ENCODE measurements around the gene LIPI. TPM values are rescaled to one million over a fixed set of nuclear protein-coding genes. Genes with fewer than 3 reads are reported as not detected.

Gene LIPI
- total and polyA plus RNA-seq, 10 of the 15 experiments (the other 5 are each of a cell fraction or from before 2014, with no cell fraction given), result 0.05 to 0.32 (median 0.10) TPM; not detected in 5

- Histone ChIP-seq H3K4me1 (ENCODE audit: control insufficient read depth, insufficient read depth, low read length) (no peaks in the 10 kb centered on the region), H3K9ac (ENCODE audit: control insufficient read depth, insufficient read depth, low read length) (no peak overlapping the region), H4K20me1 (ENCODE audit: control insufficient read depth, insufficient read depth) (no peaks in the 10 kb centered on the region), H3K4me3 (no peak overlapping the region), H3K4me2 (ENCODE audit: control insufficient read depth, insufficient read depth) (no peak overlapping the region), H3K27me3 (replicated peaks in 1 of 2; ENCODE audit: control insufficient read depth in 2 of 2, insufficient read depth in 2 of 2, low read length in 1 of 2) (no peaks in the 10 kb centered on the region), H3K9me3 (replicated peaks; ENCODE audit: control insufficient read depth, insufficient read depth, low read length) (no peaks in the 10 kb centered on the region), H3K79me2 (ENCODE audit: control insufficient read depth, insufficient read depth, low read length) (no peaks in the 10 kb centered on the region), H3K36me3 (ENCODE audit: control insufficient read depth in 2 of 2, insufficient read depth in 2 of 2, low read length in 1 of 2) (no peaks in the 10 kb centered on the region), H3K27ac (ENCODE audit: control insufficient read depth, insufficient read depth) (no peak overlapping the region), H2AFZ (ENCODE audit: control insufficient read depth, low read depth, low read length) (no peak overlapping the region)
- WGBS (ENCODE audit: insufficient coverage, insufficient replicate concordance, low lambda C conversion rate, missing lambda C conversion rate), result 0% methylated on average over 1 of the region's 1 CpG
- ChIA-PET POLR2A (no interaction called here), SMC1A (ENCODE audit: uncharacterized antibody, unreplicated experiment) (interaction anchor here (1.4 kb wide), 1 partner anchor 13 kb away, joined by 3 read pairs; no protein-coding TSS in a partner anchor), CTCF (interaction anchor here (1.5 kb wide), 1 partner anchor 9 kb away, joined by 3 read pairs; no protein-coding TSS in a partner anchor), RAD21 (ENCODE audit: unreplicated experiment) (no interaction called here)
- in situ Hi-C loops (cut with MboI), result loop anchor here (10.0 kb wide), 1 partner anchor 1343 kb away; no protein-coding TSS in a partner anchor
- BruUV-seq (replicated peaks), result no TSS peak
- no peak for ATAC-seq
- intact Hi-C loops (cut with micrococcal nuclease; ENCODE audit: unreplicated experiment), result loop anchor here (10.0 kb wide), 2 partner anchors 613 to 1233 kb away; no protein-coding TSS in a partner anchor
- TF ChIP-seq MEF2B (IDR thresholded peaks at IDR 0.05; ENCODE audit: partially characterized antibody, poor library complexity, severe bottlenecking) (no peak), PKNOX1 (IDR thresholded peaks at IDR 0.05) (no peak), CBX3 (IDR thresholded peaks at IDR 0.05; ENCODE audit: borderline replicate concordance, low read depth) (no peak), ZBTB11 (CRISPR knock-in tag; IDR thresholded peaks at IDR 0.05) (no peak), NR2C1 (IDR thresholded peaks at IDR 0.05) (no peak), POLR2AphosphoS2 (IDR thresholded peaks at IDR 0.05; ENCODE audit: low read depth, low read length) (no peak), SUZ12 (IDR thresholded peaks at IDR 0.05; ENCODE audit: unreplicated experiment) (no peak), ZNF274 (IDR thresholded peaks at IDR 0.05; ENCODE audit: insufficient read depth, insufficient read length) (no peak), E2F4 (IDR thresholded peaks at IDR 0.05; ENCODE audit: low read depth, low read length) (no peak), TCF12 (IDR thresholded peaks at IDR 0.05; ENCODE audit: low read depth, low read length) (no peak), BCLAF1 (IDR thresholded peaks at IDR 0.05) (no peak), ETV6 (conservative IDR thresholded peaks at IDR 0.05 in 1 of 2, IDR thresholded peaks at IDR 0.05 in 1 of 2; ENCODE audit: borderline replicate concordance in 1 of 2, low read depth in 1 of 2) (no peak), NFXL1 (IDR thresholded peaks at IDR 0.05; ENCODE audit: borderline replicate concordance) (no peak), MAX (IDR thresholded peaks at IDR 0.05; ENCODE audit: low read depth, low read length) (no peak)
- no peak for FAIRE-seq
- no peak for DNase-seq (ENCODE audit: low read depth, low spot score)
Measured at GRCh38 chr21:14251336-14251735, 40.6 kb upstream of the LIPI start.
